ENCODE results near the gene OR7G1. TPM values are rescaled to one million over a fixed set of nuclear protein-coding genes. Genes with fewer than 3 reads are reported as not detected.

The OR7G1 gene
- total and polyA plus RNA-seq, 2 of the 8 experiments (the other 6 are each of a cell fraction or from before 2014, with no cell fraction given) = not detected

- WGBS, 2 experiments (ENCODE audit: extremely low coverage in 1 of 2, insufficient coverage in 1 of 2, insufficient read length in 1 of 2, insufficient replicate concordance in 2 of 2, low coverage in 1 of 2, low lambda C conversion rate in 2 of 2, missing lambda C conversion rate in 1 of 2) = 56% methylated on average over 2 of the region's 2 CpGs; no CpG with 5 or more reads in 1 of the 2 experiments
- Histone ChIP-seq H3K23ac (ENCODE audit: insufficient read length) (no peak within 1 kb of the TSS), H3K36me3 (ENCODE audit: control insufficient read depth in 2 of 4, insufficient read depth in 4 of 4, low read length in 3 of 4) (no peaks in the 10 kb centered on the region), H2BK120ac (replicated peaks; ENCODE audit: low read depth, low read length) (no peak within 1 kb of the TSS), H4K91ac (replicated peaks; ENCODE audit: insufficient read length, low read length) (no peak within 1 kb of the TSS), H2BK15ac (ENCODE audit: low read length) (no peak within 1 kb of the TSS), H2AFZ (ENCODE audit: low read length) (no peak within 1 kb of the TSS), H3K18ac (ENCODE audit: extremely low read depth, low read length) (no peak within 1 kb of the TSS), H3K27ac (ENCODE audit: low read depth, low read length) (no peak within 1 kb of the TSS), H3K27me3 (replicated peaks in 1 of 4; ENCODE audit: control insufficient read depth in 3 of 4, extremely low read depth in 1 of 4, insufficient read depth in 3 of 4, low read length in 3 of 4) (no peaks in the 10 kb centered on the region), H4K8ac (ENCODE audit: extremely low read depth, insufficient read depth, low read length) (no peak within 1 kb of the TSS), H4K20me1 (replicated peaks in 1 of 2; ENCODE audit: control insufficient read depth in 1 of 2, insufficient read depth in 2 of 2, low read length in 2 of 2) (no peaks in the 10 kb centered on the region), H3K4me2 (ENCODE audit: insufficient read depth in 1 of 2, low read depth in 2 of 2, low read length in 2 of 2) (no peak within 1 kb of the TSS), H4K5ac (ENCODE audit: insufficient read length, low read depth, low read length) (no peak within 1 kb of the TSS), H2AK5ac (ENCODE audit: low read depth, low read length) (no peak within 1 kb of the TSS), H3K9me3 (ENCODE audit: insufficient read depth in 2 of 2, low read depth in 1 of 2, low read length in 1 of 2) (peaks cover 8 to 19% of the 10 kb centered on the region in 2 experiments; a peak in 3 of 4 replicates), H3K14ac (ENCODE audit: insufficient read length) (no peak within 1 kb of the TSS), H3K23me2 (ENCODE audit: low read depth, low read length) (no peaks in the 10 kb centered on the region), H3K79me1 (ENCODE audit: low read depth, low read length) (no peaks in the 10 kb centered on the region), H3K4me1 (replicated peaks in 1 of 4; ENCODE audit: control insufficient read depth in 3 of 4, insufficient read depth in 4 of 4, low read length in 3 of 4) (no peaks in the 10 kb centered on the region), H3K4ac (replicated peaks; ENCODE audit: insufficient read length, low read depth, low read length) (no peak within 1 kb of the TSS), H3K4me3 (ENCODE audit: extremely low read depth in 1 of 4, insufficient read depth in 2 of 4, low read depth in 3 of 4, low read length in 4 of 4) (no peak within 1 kb of the TSS), H2BK12ac (ENCODE audit: low read depth, low read length) (no peak within 1 kb of the TSS), H3K56ac (replicated peaks; ENCODE audit: insufficient read length, low read depth, low read length) (no peak within 1 kb of the TSS), H3K79me2 (ENCODE audit: control insufficient read depth in 1 of 2, insufficient read depth in 2 of 2, low read length in 2 of 2) (no peaks in the 10 kb centered on the region), H2BK5ac (ENCODE audit: low read depth, low read length) (no peak within 1 kb of the TSS), H2BK20ac (ENCODE audit: low read length) (no peak within 1 kb of the TSS), H3K9ac (replicated peaks in 1 of 4; ENCODE audit: extremely low read depth in 1 of 4, low read depth in 3 of 4, low read length in 3 of 4) (no peak within 1 kb of the TSS)
- no peak for TF ChIP-seq BACH1 (IDR thresholded peaks at IDR 0.05; ENCODE audit: low read length)
- TF ChIP-seq JUN (IDR thresholded peaks at IDR 0.05; ENCODE audit: low read depth, low read length) = no peak
- no peak for TF ChIP-seq SP1 (IDR thresholded peaks at IDR 0.05; ENCODE audit: low read depth, low read length)
- TF ChIP-seq RNF2 (IDR thresholded peaks at IDR 0.05; ENCODE audit: borderline replicate concordance, low read depth, low read length, missing control alignments, poor library complexity, severe bottlenecking) = no peak
- no peak for TF ChIP-seq NANOG (IDR thresholded peaks at IDR 0.05; ENCODE audit: insufficient read depth, low read depth, low read length, poor library complexity, severe bottlenecking)
- CTCF ChIA-PET (ENCODE audit: partially characterized antibody) = no interaction called here
- POLR2A ChIA-PET (ENCODE audit: partially characterized antibody) = no interaction called here
- FAIRE-seq (no peak), DNase-seq (ENCODE audit: low read depth in 1 of 2, low spot score in 2 of 2) (no peak)
Measured at GRCh38 chr19:9086761-9087160, 28.8 kb downstream of the OR7G1 start, which contains the start of gene OR1M1. TSS of gene OR1M1 (plus strand) at chr19:9087061. CDS start at chr19:9093245, 6,184 bp downstream.

Data from H1 (cell line).